CD4-positive, alpha-beta T cell treated with Interleukin-10 for 1 hour (primary cell): Measurements from ENCODE around the gene SCRG1.

Experiments used
- DNase-seq: peaks from one replicate; pipeline ENCODE4 v3.0.0-alpha.2; 2020

The SCRG1 gene

DNA sequence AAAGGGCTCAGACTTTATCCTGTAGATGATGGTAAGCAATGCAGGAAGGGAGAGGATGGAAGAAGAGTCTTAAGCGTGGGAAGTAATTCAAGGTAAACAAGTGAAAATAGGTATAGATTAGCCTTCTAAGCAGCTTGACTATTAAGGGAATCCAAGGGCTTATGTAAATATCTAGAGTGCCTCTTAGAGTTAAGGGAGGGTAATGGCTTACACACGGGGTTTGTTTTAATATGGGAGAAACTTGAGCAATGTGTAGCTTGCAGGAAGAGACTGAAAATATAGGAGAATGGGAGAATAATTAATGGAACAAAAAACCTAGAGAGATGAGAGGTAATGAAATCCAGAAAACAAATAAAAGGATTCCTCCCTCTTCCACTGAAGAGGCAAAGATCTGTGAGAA is 41.0 kb downstream of the SCRG1 start:
- DNase-seq: no peak

DNA sequence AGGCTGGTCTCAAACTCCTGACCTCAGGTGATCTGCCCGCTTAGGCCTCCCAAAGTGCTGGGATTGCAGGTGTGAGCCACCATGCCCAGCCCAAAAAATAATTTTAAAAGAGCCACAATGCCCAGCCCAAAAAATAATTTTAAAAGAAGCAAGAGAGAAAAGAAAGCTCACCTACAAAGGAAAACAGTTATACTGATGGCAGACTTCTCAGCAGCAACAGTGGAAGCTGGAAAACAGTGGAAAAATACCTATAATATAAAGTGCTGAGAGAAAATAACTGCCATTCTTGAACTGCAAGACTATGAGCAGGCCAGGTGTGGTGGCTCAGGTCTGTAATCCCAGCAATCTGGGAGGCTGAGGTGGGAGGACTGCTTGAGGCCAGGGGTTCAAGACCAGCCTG is 51.4 kb downstream of the SCRG1 start:
- no peak for DNase-seq

DNA sequence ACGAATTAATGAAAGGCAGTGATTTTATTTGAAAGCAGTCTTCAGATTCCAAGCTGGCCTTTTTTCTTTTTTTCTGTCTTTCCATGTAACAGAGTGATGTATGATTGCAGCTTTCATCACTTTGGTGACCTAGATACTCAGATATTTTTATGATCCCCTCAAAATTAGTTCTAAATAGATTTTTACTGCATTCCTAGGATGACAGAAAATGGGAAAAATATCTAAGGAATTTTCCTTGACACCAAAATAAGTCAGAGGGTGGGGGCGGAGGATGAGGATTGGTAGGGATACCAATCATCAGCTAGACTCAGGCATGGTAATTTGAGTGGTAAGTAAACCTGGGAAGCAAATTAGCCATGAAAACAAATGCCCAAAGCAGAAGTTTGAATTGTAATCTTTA is 52.8 kb downstream of the SCRG1 start:
- DNase-seq: no peak

DNA sequence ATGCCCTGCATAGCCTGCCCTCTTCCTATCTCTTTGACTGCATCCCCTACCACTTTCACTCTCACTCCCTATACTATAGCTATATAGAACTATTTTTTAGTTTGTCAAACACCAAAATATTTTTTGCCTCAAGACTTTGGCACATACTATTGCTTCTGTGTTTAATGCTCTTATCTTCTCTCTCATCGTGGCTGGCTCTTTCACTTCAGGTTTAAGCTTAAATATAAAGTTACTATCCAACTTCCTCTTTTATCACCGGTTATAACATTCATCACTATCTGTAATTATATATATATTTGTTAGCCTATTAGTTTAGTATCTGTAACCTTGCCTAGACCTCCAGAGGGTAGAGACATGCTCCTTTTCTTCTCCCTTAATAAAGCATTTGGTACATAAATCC is 53.3 kb downstream of the SCRG1 start:
- no peak for DNase-seq

DNA sequence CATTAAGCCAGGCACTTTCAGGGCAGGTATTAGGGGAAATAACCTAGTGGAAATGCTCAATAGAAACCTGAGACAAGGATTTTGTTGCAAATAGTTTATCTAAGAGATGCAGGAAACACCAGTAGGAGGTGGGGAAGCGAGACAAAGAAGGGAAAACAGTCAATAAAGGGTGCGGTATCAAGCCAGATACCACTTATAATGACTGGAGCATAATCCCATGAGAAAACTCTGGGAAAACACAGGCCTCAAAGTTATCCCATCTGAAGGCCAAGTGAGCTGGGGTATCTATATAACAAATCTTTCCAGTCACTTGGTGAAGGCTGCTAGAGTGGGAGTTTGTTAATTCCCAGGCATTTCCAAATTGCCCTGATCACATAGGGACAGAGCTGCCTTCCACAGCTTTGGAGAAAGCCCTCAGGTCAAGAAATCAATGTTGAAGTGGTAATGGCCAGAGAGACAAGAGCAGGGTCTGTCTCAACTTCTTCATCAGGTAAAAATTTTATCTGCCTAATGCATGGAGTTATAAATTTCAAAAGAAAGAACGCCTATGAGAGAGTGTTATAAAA is 55.0 kb downstream of the SCRG1 start:
- DNase-seq: no peak

DNA sequence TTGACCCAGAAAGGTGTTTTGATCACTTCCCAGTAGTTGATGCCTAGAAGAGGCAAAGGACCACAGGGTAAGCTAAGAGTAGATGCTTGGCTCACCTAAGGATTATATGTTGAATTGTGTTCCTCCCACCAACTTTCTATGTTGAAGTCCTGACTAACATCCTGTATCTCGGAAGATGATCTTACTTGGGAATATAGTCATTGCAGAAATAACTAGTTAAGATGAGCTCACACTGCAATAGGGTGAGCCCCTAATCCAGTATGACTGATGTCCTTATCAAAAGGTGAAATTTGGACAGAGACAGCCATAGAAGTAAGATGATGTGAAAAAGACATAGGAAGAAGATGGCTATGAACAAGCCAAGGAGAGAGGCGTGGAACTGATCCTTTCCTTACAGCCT is 61.5 kb downstream of the SCRG1 start:
- DNase-seq: no peak

DNA sequence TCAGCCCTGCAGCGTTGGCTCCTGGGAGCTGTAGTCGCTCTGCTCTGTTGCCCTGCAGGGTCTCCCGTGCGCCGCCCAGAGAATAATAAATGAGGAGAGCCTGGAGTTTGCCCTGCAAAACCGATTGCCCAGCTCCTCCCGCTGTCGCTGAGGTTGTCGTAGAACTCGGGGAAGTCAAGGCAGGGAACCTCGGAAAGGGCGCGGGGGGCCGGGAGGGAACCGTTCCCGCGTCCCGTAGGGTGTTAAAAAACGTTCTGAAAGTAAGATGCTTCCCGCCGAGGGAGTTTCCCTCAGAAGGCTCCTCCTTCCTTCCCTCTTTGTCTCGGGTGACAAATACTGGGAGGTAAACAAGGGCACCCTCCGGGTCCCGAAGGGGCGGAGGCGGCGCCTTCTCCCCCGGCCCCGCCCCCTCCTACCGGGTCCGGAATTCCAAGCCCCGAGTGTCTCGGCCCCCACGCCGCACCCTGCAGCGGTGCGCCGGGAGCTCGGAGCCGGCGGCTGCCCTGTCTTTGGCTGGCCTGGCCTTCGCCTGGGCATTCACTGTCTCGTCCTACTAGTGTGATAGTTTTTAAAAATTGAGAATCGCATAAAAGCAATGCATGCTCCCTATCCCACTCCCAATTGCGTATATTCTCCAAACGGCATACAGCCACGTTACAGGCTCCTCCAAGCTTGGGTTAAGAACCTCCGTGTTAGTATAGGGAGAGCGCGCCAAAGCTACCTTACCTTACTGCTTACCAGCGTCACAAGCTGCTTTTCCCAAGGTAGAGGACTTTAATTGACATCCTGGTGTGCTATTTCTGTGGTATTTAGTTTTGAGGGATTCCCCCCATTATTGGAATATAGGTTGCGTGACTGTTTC is 63.8 kb downstream of the SCRG1 start:
- DNase-seq: peak; percentile 33
